Measurements from ENCODE around the gene RAMP1.
"Not testable (repeated sequence)": the region's sequence is repeated elsewhere in the genome, so short reads cannot be mapped to it uniquely, and the experiment has no call there.

RAMP1 gene

DNA sequence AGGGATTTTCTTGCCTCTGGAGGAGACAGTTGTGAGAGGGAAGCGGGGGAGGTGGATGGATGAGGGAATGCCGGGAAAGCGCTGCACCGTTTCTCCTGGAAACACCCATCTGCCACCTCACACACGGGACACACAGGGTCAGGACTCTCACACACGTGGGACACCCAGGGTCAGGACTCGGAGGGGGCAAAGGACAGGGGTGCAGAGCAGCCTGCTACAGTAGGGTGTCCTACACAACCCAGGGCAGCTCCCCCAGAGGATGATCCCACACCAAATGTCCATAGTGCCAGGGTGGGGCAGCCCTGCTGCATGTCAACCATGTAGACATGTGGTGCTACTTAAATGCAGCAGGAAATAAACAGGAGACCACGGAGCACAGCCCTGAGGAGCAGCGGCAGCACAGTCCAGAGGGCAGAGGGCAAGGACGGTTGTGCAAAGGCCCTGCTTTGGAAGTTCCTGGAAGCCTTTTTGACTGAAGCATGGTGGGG is 5.1 kb downstream of the RAMP1 start:
- DNase-seq: no peak

DNA sequence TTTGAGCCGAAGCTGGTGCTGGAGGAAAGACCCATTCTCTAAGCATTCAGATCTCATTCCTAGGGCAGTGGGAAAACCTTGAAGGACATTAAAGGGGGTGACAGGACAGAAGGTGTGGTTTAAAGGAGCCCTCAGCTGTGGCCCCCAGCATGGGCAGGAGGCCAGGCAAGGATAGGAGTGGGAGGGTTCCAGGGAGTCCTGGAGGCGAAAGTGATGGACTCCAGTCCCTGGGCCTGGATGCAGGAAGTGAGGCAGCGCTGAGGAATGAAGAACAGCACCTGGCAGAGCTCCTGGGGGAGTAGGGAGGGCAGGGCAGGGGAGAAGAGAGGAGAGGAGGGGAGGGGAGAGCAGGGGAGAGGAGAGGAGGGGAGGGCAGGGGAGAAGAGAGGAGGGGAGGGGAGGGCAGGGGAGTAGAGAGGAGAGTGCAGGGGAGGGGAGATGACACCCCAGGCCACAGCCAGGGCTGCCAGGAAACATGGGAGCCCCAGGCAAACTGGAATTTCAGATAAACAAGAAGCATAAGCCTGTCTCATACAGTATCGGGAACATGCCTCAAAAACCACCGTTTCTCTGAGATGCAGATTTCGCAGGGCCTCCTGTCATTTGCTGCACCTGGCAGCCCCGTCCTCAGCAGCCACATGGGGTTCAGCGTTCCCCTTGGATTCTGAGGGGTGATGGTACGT is 5.7 kb downstream of the RAMP1 start:
- no peak for DNase-seq

DNA sequence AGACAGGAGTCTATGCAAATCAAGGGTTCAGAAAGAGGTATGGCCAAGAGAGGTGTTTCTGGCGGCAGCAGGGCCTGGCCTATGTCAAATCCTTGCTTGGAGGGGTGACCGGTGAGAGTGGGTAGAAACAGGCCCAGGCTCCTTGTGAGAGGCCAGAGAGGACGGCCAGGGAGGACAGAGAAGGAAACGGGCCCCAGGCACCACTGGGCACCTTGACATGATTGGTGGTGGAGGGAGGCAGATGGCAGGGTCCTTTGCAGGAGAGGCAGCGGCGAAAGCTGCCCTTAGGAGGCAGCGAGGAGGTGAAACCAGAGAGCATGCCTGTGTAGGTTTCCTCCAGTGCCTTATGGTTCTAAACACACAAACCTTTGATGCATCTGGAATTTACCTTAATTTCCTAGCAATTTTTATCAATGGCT is 6.2 kb downstream of the RAMP1 start:
- DNase-seq: no peak

DNA sequence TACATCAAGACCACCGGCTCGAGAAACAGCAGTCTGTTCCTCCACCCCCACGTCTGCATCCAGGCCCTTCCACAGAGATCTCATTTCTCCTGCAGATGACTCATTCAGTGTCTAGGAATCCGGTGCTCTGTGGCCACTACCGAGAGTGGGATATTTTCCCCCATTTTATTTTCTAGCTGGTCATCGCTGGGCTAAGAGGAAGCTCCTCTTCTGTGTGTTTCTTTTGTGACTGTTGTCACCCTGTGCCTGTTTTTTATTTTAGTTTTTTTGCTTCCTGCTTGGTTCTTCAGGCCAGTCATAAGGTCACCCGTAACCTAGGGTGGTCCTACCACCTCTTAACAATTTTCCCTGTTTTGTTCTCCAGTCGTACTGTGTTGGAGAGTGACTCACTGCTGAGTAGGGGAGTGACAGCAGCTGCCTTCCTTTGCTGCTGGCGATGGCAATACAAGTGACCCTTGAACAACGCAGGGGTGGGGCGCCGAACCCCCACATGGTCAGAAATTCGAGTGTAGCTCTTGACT is 6.7 kb downstream of the RAMP1 start:
- no peak for DNase-seq

DNA sequence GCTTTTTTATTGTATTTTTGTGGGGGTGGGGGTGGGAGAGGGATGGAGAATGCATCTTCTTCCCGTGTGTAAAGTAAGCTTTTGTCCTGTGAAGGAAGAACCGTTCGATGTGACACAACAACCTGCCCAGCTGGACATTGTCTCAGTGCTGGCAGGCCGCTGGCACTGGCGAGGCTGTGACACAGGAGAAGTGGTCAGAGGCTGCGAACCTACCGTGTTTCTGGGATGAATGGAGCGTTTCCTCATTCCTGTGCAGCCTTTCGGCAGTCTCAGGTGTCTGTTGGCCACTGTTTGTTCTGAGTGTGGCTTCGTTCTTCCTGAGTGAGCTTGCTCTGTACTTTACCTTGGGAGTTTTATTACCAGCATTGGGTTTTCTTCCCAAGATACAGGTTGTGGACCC is 8.0 kb downstream of the RAMP1 start:
- DNase-seq: no peak

DNA sequence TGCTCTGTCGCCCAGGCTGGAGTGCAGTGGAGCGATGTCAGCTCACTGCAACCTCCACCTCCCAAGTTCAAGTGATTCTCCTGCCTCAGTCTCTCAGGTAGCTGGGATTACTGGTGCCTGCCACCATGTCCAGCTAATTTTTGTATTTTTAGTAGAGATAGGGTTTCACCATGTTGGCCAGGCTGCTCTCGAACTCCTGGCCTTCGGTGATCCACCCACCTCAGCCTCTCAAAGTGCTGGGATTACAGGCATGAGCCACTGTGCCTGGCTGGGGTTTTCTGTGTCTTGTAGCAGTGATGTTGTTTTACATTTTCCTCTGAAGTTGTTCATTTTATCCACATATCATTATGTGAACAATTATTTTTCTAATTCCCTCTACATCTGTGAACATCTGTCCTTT is 8.7 kb downstream of the RAMP1 start:
- DNase-seq: not testable (repeated sequence)

DNA sequence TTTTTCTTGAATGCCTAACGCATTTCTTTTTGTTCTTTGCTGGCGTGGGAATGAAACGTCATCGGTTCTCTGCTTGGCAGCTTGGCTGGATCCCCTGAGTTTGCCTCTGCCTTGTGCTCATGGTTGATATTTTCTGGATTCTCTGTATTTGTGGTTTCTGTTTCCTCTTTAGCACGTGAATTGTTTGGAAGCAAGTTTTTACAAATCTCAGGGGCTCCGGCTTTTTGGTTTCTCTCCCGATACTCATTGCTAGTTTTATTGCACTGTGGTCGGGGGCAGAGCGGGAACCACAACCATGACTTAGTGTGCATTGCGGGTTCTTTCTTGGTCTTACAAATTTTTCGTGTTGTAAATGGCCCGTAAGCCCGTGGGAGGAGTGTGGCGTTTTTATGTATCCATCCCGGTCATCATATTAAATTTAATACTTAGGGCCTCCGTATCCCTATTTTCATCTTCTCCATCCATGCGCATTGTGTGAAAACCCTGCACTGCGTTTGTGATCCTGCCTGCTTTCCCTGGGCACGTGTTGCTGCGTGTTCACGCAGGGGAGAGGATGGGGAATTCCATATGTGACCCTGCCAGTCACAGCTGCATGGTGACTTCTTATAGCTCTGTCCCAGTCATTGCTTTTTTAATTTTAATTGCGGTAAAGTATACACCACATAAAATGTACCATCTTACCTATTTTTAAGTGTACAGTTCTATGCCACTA is 9.4 kb downstream of the RAMP1 start:
- DNase-seq: no peak

DNA sequence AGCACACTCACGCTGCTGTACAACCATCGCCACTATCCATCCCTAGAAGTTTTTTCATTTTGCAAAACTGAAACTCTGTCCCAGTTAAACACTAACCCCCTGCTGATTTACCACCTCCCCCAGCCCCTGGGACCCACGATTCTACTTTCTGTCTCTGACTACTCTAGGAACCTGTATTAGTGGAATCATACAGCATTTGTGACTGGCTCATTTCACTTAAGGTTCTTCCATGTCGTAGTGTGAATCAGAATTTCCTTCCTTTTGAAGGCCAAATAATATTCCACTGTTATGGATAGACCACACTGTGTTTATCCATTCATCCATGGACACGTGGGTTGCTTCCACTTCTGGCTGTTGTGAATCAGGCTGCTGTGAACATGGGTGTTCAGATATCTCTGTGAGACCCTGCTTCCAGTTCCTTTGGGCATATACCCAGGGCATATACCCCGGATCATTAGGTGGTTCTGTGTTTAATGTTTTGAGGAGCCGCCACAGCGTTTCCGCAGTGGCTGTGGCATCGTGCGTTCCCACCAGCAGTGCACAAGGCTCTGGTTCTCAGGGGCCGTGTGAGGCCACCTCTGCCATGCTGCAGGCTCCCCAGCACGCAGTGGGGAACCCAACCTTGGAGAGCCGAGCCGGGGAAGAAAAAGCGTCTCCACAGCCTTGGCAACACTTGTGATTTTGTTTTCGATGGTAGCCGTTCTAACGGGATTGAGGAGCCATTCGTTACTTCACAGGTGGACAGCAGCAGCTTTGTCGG is 10.1 kb downstream of the RAMP1 start:
- DNase-seq: no peak

DNA sequence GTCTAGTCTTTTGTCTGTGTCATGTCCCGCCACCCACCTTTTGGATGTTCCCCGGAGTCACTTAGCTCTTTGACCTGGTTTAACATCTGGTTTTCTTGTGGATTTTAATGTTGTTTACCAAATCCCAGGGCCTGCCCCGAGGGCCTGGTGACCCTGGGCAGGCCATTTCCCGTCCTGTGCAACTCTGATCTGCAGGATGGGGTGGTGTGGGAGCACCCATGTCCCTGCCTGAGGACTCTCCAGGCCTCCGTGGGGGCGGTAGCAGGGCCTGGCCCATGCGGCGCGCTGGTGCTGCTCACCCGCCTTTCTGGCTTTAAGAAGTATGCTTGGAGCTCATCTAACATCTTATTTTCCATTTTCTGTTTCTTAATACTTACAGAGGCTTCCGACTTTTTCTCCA is 10.7 kb downstream of the RAMP1 start:
- no peak for DNase-seq

DNA sequence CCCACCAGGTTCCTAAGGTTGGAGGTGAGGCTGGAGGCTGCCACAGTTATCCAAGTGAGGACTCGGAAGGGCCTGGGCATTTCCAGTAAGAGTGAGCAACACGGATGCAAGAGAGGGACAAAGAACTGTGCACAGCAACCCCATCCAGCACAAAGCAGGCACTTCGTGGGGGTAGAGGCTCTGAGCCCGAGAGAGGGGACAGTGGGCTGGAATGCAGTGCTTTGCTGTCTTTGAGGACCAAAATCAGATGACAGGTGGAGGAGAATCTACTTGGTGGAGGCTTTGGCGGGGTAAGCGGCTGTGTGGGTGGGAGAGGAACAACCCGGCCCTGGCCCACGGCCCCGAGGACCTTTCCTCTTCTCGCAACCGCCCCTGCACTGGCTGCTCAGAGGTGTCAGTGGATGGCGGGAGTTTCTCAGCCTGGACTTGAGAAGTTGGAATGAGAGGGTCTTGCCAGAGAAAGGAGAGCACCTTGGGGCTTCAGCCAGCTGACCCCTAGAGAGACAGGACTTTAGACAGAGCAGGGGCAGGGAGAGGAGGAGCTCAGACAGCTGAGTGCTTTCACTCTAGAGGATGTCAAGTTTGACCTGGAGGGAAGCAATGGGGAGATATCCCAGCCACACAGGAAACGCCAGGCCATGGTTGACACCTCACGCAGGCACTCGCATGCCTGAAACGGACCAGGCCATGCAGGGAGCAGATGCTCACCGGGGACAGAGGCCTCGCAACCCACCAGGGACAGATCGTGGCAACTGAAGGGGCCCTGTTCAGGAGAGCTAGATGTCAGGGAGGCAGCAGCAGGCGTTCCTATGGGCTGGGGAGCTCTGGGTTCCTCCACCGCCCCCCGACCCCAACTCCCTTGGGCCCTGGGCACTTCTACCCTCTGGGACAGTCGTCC is 11.6 kb downstream of the RAMP1 start:
- DNase-seq: no peak

DNA sequence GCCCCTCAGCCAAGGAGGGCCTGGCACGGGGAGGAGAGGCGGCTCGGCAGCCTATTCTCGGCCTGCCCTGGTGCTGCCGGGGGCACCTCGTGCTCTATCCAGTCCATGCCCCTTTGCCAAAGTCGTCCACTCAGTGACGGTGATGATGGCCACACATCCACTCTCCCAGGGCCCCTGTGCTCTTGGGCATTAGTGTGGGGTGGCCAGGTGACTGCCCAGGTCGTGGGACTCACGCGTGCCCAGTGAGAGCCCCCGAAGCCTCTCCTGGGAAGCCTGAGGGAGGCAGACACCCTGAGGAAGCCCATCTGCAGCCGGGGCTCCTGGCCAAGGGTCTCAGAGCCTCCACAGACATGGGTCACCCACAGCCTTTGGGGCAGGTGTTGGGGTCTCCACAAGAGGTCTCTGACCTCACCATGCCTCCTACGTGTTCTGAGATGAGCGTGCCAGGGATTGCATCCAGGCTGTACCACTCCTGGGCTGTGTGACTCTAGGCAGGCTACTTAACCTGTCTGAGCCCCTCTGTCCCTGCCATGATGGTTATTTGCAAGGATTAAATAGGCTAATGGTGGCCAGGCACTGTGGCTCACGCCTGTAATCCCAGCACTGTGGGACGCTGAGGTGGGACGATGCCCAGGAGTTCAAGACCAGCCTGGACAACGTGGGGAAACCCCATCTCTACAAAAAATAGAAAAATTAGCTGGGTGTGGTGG is 12.9 kb downstream of the RAMP1 start:
- DNase-seq: no peak

DNA sequence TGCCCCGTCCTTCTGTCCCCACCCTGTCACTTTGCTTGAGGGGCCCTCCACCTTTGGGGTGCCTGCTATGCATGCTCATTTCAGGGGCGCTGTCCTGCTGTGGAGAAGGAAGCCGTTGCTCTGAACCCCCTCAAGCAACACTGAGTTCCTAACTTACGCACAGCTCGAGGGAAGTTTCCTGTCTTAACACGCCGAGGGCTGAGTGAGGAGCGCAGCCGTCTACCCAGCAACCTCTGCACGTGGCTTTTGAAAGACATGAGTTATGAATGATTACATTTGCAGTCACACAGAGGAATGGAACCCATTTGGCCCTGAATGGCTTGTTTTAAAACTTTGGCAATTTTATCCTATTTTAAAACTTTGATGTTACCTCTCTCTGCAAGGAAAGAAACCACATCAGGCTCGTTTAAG is 14.0 kb downstream of the RAMP1 start:
- no peak for DNase-seq

DNA sequence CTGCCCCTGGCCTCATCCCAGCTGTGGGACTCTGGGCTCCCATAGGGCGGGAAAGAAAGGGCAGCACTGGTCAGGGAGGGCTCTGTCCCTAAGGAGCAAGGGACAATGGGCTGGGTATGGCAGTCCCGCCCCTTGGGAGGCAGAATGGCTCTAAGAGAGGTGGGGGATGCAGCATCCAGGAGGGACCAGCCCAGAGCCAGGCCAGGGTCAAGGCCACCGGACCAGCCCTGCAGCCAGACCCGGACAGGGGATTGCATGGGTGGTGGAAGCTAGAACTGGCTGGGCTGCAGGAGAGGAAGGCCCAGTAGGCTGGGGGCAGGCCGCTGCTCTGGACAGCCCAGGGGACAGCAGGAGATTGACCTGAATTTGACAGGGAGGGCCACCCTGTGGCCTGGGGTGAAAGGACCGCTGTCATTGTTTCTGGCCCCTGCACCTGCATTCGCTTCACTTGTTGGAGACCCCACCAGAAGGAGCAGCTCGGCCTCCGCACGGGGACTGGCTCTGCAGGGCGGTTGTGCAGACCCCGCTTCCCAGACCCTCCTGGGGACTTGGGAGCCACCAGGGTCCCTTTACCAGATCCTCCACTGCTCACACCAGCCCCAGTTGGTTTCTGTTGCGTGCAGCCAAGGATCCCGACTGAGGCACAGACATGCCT is 14.6 kb downstream of the RAMP1 start:
- no peak for DNase-seq

DNA sequence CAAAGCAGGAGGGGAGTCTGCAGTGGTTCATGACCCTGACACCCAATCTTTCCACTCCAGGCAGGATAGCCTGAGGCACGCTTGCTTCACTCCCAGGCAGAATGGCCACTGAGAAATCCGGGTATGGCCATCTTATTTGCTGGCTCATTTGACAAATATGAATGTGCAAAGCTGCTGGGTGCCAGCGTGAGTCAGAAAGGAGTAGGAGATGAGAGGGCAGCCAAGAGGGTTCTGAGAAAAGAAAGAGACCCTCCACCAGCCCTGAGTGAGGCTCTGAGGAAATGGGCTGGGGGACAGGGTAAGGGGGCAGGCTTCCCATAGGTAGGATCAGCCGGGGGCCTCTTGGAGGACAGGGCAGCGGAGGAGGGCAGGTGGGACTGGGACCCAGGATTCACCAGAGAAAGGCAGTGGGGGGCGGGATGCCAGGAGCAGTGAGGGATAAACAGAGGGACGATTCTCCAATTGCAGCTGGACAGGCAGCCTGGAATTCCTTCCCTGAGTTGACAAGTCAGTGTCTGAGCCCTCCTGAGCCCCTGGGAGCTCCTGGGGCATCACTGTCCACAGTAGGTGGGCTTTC is 15.2 kb downstream of the RAMP1 start:
- DNase-seq: no peak

DNA sequence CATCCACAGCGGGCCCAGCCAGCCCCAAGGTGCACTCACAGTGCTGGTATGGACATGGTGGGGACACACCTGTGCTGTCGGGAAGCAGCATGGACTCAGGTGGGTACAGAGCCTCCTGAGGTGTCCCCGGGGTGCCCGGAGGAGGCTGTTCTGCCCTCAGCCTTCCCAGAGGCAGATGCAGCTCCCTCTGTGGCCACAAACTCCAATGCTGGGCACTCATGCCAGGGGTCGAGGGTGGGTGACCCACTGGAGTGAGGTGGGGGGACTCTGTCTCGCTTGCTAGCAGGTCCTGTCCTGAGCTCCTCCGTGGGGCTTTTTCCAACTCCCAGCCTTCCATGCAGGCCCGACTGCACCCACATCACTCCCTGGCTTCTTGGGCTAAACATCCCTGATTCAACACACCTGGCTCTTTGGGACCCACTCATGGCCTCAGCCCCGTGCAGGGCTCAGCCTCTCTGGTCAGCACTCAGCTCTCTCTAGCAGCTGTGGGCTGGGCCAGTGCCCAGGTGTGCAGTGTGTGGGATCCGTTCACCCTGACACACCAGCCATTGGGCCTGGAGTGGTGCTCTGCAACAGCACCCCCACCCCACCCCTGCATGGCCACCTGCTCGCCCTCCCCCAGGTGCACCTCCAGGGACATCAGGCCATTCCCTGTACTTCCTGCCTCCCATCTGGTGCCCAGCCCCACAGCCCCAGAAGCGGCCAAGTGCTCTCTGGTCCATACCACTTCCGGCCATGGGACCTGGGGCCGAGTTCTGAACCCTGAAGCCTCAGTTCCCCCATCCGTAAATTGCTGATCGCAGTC is 16.0 kb downstream of the RAMP1 start:
- no peak for DNase-seq

DNA sequence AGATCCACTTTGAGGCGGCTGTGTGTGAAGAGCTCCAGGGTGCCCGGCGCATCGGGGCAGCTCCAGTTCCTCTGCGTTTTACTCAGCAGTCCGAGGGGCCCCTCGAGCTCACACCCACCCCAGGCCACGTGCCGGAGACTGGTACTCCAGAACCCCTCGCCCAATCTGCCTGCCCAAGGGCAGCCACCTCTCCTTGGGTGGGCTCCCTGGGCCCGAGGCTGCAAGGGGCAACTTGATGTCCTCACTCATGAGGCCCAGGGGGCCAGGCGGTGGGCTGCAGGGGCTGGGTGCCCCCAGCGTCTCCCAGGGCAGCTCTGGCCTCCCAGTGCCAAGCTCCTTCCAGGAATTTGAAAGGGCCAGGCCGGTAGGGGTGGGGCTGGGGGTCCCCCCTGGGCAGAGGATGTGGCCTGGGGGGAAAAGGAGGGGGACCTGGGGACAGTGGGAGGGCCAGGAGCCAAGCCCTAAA is 16.7 kb downstream of the RAMP1 start:
- DNase-seq: no peak

DNA sequence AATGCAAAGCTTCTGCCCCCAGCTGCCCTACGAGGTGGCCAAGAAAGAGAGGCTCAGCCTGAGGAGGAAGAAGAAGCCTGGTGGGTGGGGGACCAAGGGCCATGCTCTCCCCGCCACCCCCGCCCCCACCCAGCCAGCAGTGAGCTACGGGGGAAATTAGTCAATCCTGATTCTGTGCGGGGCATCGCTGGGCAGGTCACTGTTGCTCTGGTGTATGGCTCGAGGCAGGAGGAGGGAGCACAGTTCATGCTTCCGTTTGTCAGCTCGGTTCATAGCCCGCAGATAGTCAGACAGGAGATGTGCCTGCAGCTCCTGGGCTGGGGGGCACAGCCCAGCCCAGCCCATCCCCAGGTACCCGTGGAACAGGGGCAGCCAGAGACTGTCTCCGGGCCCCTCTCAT is 17.1 kb downstream of the RAMP1 start:
- DNase-seq: no peak

DNA sequence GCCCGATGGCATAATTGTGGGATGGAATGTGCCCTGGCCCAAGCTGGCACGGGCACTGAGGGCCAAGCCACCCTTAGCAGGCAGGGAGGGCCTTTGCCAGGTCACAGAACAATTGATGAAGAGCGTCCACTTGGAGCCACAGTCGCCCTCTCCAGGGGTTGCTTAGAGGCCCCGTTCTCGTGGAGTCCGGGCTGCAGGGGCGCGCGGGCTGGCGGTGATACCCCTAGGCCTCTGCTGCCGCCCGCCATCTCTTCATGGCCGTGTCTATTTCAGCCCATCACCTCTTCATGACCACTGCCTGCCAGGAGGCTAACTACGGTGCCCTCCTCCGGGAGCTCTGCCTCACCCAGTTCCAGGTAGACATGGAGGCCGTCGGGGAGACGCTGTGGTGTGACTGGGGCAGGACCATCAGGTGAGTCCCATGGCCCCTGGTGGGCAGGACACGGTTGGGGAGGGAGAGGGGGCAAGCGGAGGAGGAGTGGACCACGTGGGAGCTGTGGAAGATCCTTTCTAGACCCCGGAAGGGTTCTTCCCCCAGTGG is 17.6 kb downstream of the RAMP1 start:
- DNase-seq: no peak

DNA sequence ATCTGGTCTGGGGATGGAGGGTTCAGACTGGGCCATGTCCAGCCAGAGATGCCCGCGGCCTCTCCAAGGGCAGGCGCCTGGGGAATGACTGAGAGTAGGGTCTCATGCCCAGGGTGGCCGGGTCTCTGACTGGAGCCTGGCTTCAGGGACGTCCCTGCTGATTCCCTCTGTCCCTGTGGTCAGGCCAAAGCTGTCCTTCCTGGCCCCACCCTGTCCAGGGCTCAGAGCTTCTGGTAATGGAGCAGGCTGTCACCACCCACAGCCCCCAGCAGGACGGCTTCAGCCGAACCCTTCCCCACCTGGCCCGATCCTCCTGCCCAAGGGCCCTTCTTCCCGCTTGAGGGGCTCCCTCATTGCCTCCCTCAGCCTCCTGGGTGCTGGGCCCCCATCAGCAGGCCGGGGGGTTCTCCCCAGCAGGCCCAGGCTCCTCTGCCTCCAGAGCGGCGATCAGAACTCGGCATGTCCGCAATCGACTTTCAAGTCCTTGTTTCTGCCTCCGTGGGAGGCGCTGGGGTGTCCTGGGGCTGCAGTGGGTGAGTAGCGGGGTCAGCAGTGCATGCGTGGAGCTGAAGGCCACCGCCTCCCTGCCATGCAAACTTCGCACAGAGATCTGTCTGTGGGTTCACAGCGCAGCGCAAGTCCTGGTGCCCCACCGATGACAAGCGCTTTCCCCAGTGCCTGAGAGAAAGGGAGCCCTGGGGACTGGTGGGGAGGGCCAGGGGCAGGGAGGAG is 18.3 kb downstream of the RAMP1 start:
- DNase-seq: no peak

Data from CD4-positive, alpha-beta T cell treated with Interleukin-12 subunit alpha and Interleukin-12 subunit beta, for 1 hour (primary cell).